SK-N-SH treated with all-trans-retinoic acid at 6 μM for 48 hours (cell line): Measurements from ENCODE around the gene STOML1.
"Not testable (repeated sequence)": the region's sequence is repeated elsewhere in the genome, so short reads cannot be mapped to it uniquely, and the experiment has no call there.

ENCODE experiments used
- ATAC-seq: fragments of 200-7000 bp; cut with Tn5 transposase; 3 replicates; pipeline ENCODE4 v1.9.1; 2020; ENCODE audit warnings: mild to moderate bottlenecking, moderate library complexity
- BACH2 ChIP-seq: fragments of 250-450 bp; sonication (Bioruptor Pico); IDR thresholded peaks from 2 replicates; pipeline ENCODE4 v1.9.0; 2021; ENCODE audit warnings: mild to moderate bottlenecking, borderline replicate concordance
- CSDC2 ChIP-seq: fragments of 250-450 bp; sonication (Bioruptor Pico); IDR thresholded peaks from 2 replicates; pipeline ENCODE4 v1.5.0; 2020; ENCODE audit warnings: mild to moderate bottlenecking, moderate library complexity
- ESRRG ChIP-seq: fragments of 250-450 bp; sonication (Bioruptor Pico); IDR thresholded peaks from 2 replicates; pipeline ENCODE4 v1.6.1; 2021; ENCODE audit warnings: mild to moderate bottlenecking
- OSR1 ChIP-seq: fragments of 250-450 bp; sonication (Bioruptor Pico); IDR thresholded peaks from 2 replicates; pipeline ENCODE4 v1.8.0; 2022; ENCODE audit warnings: moderate library complexity, mild to moderate bottlenecking, inconsistent platforms
- PPARA ChIP-seq: fragments of 250-450 bp; sonication (Bioruptor Pico); IDR thresholded peaks from 2 replicates; pipeline ENCODE4 v1.5.0; 2020; ENCODE audit warnings: mild to moderate bottlenecking, borderline replicate concordance
- SNAI2 ChIP-seq: fragments of 250-450 bp; sonication (Bioruptor Pico); IDR thresholded peaks from 2 replicates; pipeline ENCODE4 v1.5.0; 2020; ENCODE audit warnings: mild to moderate bottlenecking, moderate library complexity
- TCF4 ChIP-seq: fragments of 250-450 bp; sonication (Bioruptor Pico); IDR thresholded peaks from 2 replicates; pipeline ENCODE4 v1.8.0; 2021; ENCODE audit warnings: mild to moderate bottlenecking, moderate library complexity, borderline replicate concordance
- TOX ChIP-seq: fragments of 250-450 bp; sonication (Bioruptor Pico); IDR thresholded peaks from 2 replicates; pipeline ENCODE4 v1.8.0; 2021; ENCODE audit warnings: mild to moderate bottlenecking, moderate library complexity, borderline replicate concordance
- ZC3H10 ChIP-seq: fragments of 250-450 bp; sonication (Bioruptor Pico); IDR thresholded peaks from 2 replicates; pipeline ENCODE4 v1.5.1; 2021; ENCODE audit warnings: mild to moderate bottlenecking, moderate library complexity
- ZFP3 ChIP-seq: fragments of 250-450 bp; sonication (Bioruptor Pico); IDR thresholded peaks from 2 replicates; pipeline ENCODE4 v1.5.0; 2020; ENCODE audit warnings: mild to moderate bottlenecking, moderate library complexity
- ZFP30 ChIP-seq: fragments of 450-650 bp; formaldehyde crosslinking; IDR thresholded peaks from 2 replicates; pipeline ENCODE4 v1.5.0; 2022; ENCODE audit warnings: mild to moderate bottlenecking, moderate library complexity
- ZNF565 ChIP-seq: fragments of 450-650 bp; formaldehyde crosslinking; conservative IDR thresholded peaks from 2 replicates; pipeline ENCODE4 v1.5.0; 2020; ENCODE audit warnings: low read depth, mild to moderate bottlenecking, moderate library complexity
- ZNF70 ChIP-seq: fragments of 450-650 bp; formaldehyde crosslinking; IDR thresholded peaks from 2 replicates; pipeline ENCODE4 v1.5.0; 2020; ENCODE audit warnings: mild to moderate bottlenecking, moderate library complexity
- ZNF8 ChIP-seq: fragments of 450-650 bp; formaldehyde crosslinking; IDR thresholded peaks from 2 replicates; pipeline ENCODE4 v1.5.0; 2020; ENCODE audit warnings: mild to moderate bottlenecking, moderate library complexity
- TF ChIP-seq, protein P1 (sequence below): fragments of 250-450 bp; sonication (Bioruptor Pico); IDR thresholded peaks from 2 replicates; pipeline ENCODE4 v1.8.0; 2021; ENCODE audit warnings: low read depth, mild to moderate bottlenecking, moderate library complexity, borderline replicate concordance
- TF ChIP-seq, protein P2 (sequence below): fragments of 250-450 bp; sonication (Bioruptor Pico); IDR thresholded peaks from 2 replicates; pipeline ENCODE4 v1.5.1; 2021; ENCODE audit warnings: mild to moderate bottlenecking, moderate library complexity
- TF ChIP-seq, protein P3 (sequence below): fragments of 250-450 bp; sonication (Bioruptor Pico); IDR thresholded peaks from 2 replicates; pipeline ENCODE4 v1.8.0; 2020; ENCODE audit warnings: mild to moderate bottlenecking, moderate library complexity, borderline replicate concordance
- TF ChIP-seq, protein P4 (sequence below): fragments of 250-450 bp; sonication (Bioruptor Pico); IDR thresholded peaks from 2 replicates; pipeline ENCODE4 v1.5.0; 2020; ENCODE audit warnings: mild to moderate bottlenecking, moderate library complexity
- TF ChIP-seq, protein P5 (sequence below): fragments of 250-450 bp; sonication (Bioruptor Pico); IDR thresholded peaks from 2 replicates; pipeline ENCODE4 v1.5.1; 2020; ENCODE audit warnings: low read depth, mild to moderate bottlenecking, moderate library complexity

The STOML1 gene

DNA sequence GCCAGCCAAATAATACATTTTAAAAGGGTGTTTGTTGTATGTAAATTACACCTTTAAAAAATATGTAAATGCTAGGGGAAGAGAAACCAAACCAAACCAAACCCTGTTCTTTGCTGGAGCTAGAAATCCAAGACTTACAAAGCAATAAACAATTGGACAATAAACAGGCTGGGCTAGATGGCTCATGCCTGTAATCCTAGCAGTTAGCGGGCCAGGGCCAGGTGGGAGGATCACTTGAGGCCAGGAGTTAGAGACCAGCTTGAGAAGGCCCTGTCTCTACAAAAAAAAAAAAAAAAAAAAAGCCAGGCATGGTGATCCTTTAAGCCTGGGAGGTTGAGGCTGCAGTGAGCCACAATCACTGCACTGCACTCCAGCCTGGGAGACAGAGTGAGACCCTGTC, 12.5 kb downstream of the STOML1 start:
- no peak for ATAC-seq
- no peak for TF ChIP-seq ESRRG
- no peak for TF ChIP-seq ZFP3 (CRISPR knock-in tag)
- TF ChIP-seq ZNF70 (CRISPR knock-in tag): no peak
- TF ChIP-seq ZNF565: no peak
- TF ChIP-seq, protein P1, sequence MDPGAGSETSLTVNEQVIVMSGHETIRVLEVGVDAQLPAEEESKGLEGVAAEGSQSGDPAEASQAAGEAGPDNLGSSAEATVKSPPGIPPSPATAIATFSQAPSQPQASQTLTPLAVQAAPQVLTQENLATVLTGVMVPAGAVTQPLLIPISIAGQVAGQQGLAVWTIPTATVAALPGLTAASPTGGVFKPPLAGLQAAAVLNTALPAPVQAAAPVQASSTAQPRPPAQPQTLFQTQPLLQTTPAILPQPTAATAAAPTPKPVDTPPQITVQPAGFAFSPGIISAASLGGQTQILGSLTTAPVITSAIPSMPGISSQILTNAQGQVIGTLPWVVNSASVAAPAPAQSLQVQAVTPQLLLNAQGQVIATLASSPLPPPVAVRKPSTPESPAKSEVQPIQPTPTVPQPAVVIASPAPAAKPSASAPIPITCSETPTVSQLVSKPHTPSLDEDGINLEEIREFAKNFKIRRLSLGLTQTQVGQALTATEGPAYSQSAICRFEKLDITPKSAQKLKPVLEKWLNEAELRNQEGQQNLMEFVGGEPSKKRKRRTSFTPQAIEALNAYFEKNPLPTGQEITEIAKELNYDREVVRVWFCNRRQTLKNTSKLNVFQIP (CRISPR knock-in tag): no peak
- TF ChIP-seq CSDC2 (CRISPR knock-in tag): no peak
- TF ChIP-seq ZC3H10 (CRISPR knock-in tag): no peak
- TF ChIP-seq, protein P2, sequence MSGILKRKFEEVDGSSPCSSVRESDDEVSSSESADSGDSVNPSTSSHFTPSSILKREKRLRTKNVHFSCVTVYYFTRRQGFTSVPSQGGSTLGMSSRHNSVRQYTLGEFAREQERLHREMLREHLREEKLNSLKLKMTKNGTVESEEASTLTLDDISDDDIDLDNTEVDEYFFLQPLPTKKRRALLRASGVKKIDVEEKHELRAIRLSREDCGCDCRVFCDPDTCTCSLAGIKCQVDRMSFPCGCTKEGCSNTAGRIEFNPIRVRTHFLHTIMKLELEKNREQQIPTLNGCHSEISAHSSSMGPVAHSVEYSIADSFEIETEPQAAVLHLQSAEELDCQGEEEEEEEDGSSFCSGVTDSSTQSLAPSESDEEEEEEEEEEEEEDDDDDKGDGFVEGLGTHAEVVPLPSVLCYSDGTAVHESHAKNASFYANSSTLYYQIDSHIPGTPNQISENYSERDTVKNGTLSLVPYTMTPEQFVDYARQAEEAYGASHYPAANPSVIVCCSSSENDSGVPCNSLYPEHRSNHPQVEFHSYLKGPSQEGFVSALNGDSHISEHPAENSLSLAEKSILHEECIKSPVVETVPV: no peak
- no peak for TF ChIP-seq ZFP30 (CRISPR knock-in tag)
- no peak for TF ChIP-seq TCF4 (CRISPR knock-in tag)
- TF ChIP-seq OSR1 (CRISPR knock-in tag): no peak
- TF ChIP-seq, protein P3, sequence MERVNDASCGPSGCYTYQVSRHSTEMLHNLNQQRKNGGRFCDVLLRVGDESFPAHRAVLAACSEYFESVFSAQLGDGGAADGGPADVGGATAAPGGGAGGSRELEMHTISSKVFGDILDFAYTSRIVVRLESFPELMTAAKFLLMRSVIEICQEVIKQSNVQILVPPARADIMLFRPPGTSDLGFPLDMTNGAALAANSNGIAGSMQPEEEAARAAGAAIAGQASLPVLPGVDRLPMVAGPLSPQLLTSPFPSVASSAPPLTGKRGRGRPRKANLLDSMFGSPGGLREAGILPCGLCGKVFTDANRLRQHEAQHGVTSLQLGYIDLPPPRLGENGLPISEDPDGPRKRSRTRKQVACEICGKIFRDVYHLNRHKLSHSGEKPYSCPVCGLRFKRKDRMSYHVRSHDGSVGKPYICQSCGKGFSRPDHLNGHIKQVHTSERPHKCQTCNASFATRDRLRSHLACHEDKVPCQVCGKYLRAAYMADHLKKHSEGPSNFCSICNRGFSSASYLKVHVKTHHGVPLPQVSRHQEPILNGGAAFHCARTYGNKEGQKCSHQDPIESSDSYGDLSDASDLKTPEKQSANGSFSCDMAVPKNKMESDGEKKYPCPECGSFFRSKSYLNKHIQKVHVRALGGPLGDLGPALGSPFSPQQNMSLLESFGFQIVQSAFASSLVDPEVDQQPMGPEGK (CRISPR knock-in tag): no peak
- TF ChIP-seq, protein P4, sequence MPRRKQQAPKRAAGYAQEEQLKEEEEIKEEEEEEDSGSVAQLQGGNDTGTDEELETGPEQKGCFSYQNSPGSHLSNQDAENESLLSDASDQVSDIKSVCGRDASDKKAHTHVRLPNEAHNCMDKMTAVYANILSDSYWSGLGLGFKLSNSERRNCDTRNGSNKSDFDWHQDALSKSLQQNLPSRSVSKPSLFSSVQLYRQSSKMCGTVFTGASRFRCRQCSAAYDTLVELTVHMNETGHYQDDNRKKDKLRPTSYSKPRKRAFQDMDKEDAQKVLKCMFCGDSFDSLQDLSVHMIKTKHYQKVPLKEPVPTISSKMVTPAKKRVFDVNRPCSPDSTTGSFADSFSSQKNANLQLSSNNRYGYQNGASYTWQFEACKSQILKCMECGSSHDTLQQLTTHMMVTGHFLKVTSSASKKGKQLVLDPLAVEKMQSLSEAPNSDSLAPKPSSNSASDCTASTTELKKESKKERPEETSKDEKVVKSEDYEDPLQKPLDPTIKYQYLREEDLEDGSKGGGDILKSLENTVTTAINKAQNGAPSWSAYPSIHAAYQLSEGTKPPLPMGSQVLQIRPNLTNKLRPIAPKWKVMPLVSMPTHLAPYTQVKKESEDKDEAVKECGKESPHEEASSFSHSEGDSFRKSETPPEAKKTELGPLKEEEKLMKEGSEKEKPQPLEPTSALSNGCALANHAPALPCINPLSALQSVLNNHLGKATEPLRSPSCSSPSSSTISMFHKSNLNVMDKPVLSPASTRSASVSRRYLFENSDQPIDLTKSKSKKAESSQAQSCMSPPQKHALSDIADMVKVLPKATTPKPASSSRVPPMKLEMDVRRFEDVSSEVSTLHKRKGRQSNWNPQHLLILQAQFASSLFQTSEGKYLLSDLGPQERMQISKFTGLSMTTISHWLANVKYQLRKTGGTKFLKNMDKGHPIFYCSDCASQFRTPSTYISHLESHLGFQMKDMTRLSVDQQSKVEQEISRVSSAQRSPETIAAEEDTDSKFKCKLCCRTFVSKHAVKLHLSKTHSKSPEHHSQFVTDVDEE: no peak
- no peak for TF ChIP-seq TOX

DNA sequence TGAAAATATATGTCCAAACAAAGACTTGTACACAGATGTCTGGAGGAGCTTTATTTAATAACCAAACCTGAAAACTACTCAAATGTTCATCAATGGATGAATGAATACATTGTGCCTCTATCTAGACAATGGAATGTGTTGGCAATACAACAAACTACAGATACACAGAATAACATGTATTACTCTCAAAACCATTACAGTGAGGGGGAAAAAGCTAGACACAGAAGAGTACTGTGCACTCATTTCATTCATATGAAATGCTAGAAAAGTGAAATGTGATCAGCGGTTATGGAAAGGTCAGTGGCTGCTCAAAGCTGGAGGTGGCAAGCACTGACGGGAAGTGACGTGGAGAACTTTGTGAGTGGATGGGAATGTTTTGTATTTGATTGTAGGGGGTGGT, 13.2 kb downstream of the STOML1 start:
- no peak for ATAC-seq
- TF ChIP-seq, protein P5, sequence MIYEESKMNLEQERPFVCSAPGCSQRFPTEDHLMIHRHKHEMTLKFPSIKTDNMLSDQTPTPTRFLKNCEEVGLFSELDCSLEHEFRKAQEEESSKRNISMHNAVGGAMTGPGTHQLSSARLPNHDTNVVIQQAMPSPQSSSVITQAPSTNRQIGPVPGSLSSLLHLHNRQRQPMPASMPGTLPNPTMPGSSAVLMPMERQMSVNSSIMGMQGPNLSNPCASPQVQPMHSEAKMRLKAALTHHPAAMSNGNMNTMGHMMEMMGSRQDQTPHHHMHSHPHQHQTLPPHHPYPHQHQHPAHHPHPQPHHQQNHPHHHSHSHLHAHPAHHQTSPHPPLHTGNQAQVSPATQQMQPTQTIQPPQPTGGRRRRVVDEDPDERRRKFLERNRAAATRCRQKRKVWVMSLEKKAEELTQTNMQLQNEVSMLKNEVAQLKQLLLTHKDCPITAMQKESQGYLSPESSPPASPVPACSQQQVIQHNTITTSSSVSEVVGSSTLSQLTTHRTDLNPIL (CRISPR knock-in tag): no peak
- TF ChIP-seq PPARA: no peak
- no peak for TF ChIP-seq BACH2 (CRISPR knock-in tag)
- TF ChIP-seq SNAI2 (CRISPR knock-in tag): no peak
- no peak for TF ChIP-seq ZFP3 (CRISPR knock-in tag)
- no peak for TF ChIP-seq TCF4 (CRISPR knock-in tag)
- TF ChIP-seq, protein P2: no peak
- TF ChIP-seq, protein P4: no peak
- TF ChIP-seq ZNF8: no peak

DNA sequence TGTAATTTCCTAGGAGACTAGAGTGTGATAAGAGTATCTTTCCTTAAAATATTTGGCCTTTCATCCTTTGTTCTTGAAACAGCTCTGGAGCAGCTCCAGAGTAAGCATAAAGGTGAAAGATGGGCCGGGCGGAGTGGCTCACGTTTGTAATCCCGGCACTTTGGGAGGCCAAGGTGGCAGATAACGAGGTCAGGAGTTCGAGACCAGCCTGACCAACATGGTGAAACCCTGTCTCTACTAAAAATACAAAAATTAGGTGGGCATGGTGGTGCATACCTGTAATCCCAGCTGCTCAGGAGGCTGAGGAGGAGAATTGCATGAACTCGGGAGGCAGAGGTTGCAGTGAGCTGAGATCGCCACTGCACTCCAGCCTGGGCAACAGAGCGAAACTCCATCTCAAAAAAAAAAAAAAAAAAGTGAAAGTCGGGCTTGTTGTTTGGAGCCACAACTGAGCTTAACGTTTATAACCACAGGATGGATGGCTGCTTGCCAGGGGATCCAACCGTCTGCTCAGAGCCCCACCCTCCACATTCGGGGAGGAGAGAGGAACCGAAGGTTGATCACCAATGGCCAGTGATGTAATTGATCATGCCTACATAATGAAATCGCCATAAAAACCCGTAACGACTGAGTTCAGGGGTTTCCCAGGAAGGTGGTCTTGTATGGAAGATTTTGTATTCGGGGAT, 16.5 kb downstream of the STOML1 start:
- ATAC-seq: not testable (repeated sequence)

DNA sequence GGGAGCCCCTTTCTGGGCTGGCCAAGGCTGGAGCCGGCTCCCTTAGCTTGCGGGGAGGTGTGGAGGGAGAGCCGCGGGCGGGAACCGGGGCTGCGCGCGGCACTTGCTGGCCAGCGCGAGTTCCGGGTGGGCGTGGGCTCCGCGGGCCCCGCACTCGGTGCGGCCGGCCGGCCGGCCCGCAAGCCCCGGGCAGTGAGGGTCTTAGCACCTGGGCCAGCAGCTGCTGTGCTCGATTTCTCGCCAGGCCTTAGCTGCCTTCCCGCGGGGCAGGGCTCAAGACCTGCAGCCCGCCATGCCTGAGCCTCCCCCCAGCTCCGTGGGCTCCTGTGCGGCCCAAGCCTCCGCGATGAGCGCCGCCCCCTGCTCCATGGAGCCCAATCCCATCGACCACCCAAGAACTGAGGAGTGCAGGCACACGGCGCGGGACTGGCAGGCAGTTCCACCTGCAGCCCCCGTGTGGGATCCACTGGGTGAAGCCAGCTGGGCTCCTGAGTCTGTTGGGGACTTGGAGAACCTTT, 18.4 kb downstream of the STOML1 start:
- ATAC-seq: not testable (repeated sequence)
